ENCODE results near the gene ITPR2.

The ITPR2 gene

GRCh38 chr12:26833743-26834490 lies 923 bp upstream of the ITPR2 start:
- peak; percentile 63 for DNase-seq (ENCODE audit: extremely low spot score)
- ChIA-PET POLR2A (interaction anchor here (0.8 to 1.3 kb wide), 4 partner anchors 12 to 65 kb away, joined by 3 to 5 read pairs (median 3); no protein-coding TSS in a partner anchor), CTCF (interaction anchor here (0.6 to 5.7 kb wide), 28 partner anchors 9 to 819 kb away, joined by 3 to 42 read pairs (median 6); partner anchors contain the start of gene TM7SF3)
- no peak for TF ChIP-seq CTCF (IDR thresholded peaks at IDR 0.05; ENCODE audit: control extremely low read depth, extremely low read depth, low read depth, missing control alignments)

GRCh38 chr12:26831951-26832821 lies 808 bp downstream of the ITPR2 start:
- peak; percentile 78 for DNase-seq (ENCODE audit: extremely low spot score)
- CTCF ChIA-PET, result interaction anchor here (0.6 to 5.7 kb wide), 30 partner anchors 10 to 475 kb away, joined by 3 to 42 read pairs (median 5); partner anchors contain the start of gene TM7SF3
- POLR2A ChIA-PET, result interaction anchor here (0.6 to 1.4 kb wide), 5 partner anchors 14 to 137 kb away, joined by 3 to 5 read pairs (median 3); no protein-coding TSS in a partner anchor
- TF ChIP-seq CTCF (IDR thresholded peaks at IDR 0.05; ENCODE audit: control extremely low read depth, extremely low read depth, low read depth, missing control alignments), result peak; percentile 40

- ChIA-PET CTCF (interaction anchor here (0.7 to 2.0 kb wide), 7 partner anchors 10 to 129 kb away, joined by 3 to 11 read pairs (median 3); no protein-coding TSS in a partner anchor), POLR2A (no interaction called here)
- DNase-seq (ENCODE audit: extremely low spot score), result no peak
- no peak for TF ChIP-seq CTCF (IDR thresholded peaks at IDR 0.05; ENCODE audit: control extremely low read depth, extremely low read depth, low read depth, missing control alignments)
Observed at GRCh38 chr12:26830783-26831551, 2.0 kb downstream of the ITPR2 start.

GRCh38 chr12:26830363-26830762 lies 2.6 kb downstream of the ITPR2 start:
- POLR2A ChIA-PET, result no interaction called here
- no peak for DNase-seq (ENCODE audit: extremely low spot score)
- TF ChIP-seq CTCF (IDR thresholded peaks at IDR 0.05; ENCODE audit: control extremely low read depth, extremely low read depth, low read depth, missing control alignments), result no peak
- CTCF ChIA-PET, result interaction anchor here (0.7 to 2.0 kb wide), 7 partner anchors 10 to 129 kb away, joined by 3 to 11 read pairs (median 3); no protein-coding TSS in a partner anchor

- DNase-seq (ENCODE audit: extremely low spot score), result no peak
- no peak for TF ChIP-seq CTCF (IDR thresholded peaks at IDR 0.05; ENCODE audit: control extremely low read depth, extremely low read depth, low read depth, missing control alignments)
- ChIA-PET CTCF (interaction anchor here (0.9 to 1.2 kb wide), 2 partner anchors 13 to 17 kb away, joined by 3 read pairs; no protein-coding TSS in a partner anchor), POLR2A (no interaction called here)
Observed at GRCh38 chr12:26828280-26829073, 4.5 kb downstream of the ITPR2 start.

Measured in GM10248 (cell line).